ENCODE measurements around the gene PNLIPRP3.
"Not testable (repeated sequence)": the region's sequence is repeated elsewhere in the genome, so short reads cannot be mapped to it uniquely, and the experiment has no call there.

PNLIPRP3 gene

DNA sequence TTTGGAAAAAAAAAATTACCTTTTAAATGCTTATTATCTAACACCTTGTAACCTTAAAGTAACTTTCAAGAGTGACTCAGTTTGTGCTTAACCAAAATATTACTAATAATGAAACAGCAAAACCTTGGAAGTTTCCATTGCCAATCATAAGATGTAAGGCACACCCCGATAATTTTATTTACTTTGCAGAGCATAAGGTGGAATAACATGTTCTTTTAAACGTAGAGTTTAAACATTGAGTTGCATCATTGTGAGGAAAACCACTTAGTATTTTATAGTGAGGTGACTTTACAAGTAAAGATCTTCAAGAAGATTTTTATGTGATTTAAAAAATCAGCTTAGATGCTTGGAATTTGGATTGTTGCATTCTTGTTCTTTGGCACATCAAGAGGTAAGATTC, at the start of gene PNLIPRP3:
PNLIPRP3 (plus strand) TSS at position 177 of the 400 bp plus-strand sequence; CDS start at position 343, 166 bp downstream.
- H3K4me3 ChIP-seq (ENCODE audit: low read depth, low read length): no peak within 1 kb of the TSS
- in situ Hi-C loops (cut with HindIII; ENCODE audit: low sequenced_read_pairs): no loop called here
- TF ChIP-seq, protein P1, sequence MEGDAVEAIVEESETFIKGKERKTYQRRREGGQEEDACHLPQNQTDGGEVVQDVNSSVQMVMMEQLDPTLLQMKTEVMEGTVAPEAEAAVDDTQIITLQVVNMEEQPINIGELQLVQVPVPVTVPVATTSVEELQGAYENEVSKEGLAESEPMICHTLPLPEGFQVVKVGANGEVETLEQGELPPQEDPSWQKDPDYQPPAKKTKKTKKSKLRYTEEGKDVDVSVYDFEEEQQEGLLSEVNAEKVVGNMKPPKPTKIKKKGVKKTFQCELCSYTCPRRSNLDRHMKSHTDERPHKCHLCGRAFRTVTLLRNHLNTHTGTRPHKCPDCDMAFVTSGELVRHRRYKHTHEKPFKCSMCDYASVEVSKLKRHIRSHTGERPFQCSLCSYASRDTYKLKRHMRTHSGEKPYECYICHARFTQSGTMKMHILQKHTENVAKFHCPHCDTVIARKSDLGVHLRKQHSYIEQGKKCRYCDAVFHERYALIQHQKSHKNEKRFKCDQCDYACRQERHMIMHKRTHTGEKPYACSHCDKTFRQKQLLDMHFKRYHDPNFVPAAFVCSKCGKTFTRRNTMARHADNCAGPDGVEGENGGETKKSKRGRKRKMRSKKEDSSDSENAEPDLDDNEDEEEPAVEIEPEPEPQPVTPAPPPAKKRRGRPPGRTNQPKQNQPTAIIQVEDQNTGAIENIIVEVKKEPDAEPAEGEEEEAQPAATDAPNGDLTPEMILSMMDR (IDR thresholded peaks at IDR 0.05; ENCODE audit: low read depth, low read length): no peak
- no peak for DNase-seq (ENCODE audit: low read depth, low spot score)

DNA sequence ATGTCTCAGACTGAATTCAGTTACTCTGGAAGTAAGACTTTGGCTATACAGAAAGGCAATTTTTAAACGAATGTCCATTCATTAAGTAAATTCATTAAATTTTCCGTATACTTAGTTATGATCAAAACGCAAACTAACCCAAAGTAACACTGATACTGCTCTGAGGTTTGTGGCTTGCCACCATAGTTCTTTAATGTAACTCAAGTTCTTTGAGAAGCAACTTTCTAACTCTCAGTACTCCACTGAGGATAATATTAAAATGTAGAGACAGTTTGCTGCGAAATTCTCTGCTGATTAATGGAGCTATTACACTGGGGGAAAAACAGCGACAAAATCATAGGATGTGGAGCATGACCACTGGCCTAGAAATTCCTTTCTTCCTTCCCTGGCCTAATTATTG, 45.4 kb upstream of the PNLIPRP3 start:
- in situ Hi-C loops (cut with HindIII; ENCODE audit: low sequenced_read_pairs): no loop called here
- TF ChIP-seq, protein P1 (IDR thresholded peaks at IDR 0.05; ENCODE audit: low read depth, low read length): no peak
- DNase-seq (ENCODE audit: low read depth, low spot score): no peak
- H3K4me3 ChIP-seq (ENCODE audit: low read depth, low read length): no peak overlapping the region

DNA sequence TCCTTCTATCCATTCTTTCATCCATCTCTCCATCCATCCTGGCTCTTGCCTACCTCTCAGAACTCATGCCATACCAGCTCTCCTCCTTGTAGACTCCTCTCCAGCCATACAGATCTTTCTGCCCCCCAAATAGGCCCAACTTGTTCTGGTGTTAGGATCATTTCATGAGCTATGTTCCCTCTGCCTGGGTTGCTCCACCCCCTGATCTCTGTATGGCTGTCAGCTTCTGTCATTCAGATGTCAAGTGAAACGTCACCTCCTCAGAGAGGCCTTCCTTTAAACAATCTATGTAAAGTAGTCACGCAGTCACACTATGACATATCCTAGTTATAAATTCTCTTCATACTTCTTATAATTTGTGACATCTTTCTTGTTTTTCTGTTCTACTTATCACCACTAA, 42.3 kb upstream of the PNLIPRP3 start:
- DNase-seq (ENCODE audit: low read depth, low spot score): no peak
- TF ChIP-seq, protein P1 (IDR thresholded peaks at IDR 0.05; ENCODE audit: low read depth, low read length): no peak
- no peak overlapping the region for H3K4me3 ChIP-seq (ENCODE audit: low read depth, low read length)
- in situ Hi-C loops (cut with HindIII; ENCODE audit: low sequenced_read_pairs): no loop called here

DNA sequence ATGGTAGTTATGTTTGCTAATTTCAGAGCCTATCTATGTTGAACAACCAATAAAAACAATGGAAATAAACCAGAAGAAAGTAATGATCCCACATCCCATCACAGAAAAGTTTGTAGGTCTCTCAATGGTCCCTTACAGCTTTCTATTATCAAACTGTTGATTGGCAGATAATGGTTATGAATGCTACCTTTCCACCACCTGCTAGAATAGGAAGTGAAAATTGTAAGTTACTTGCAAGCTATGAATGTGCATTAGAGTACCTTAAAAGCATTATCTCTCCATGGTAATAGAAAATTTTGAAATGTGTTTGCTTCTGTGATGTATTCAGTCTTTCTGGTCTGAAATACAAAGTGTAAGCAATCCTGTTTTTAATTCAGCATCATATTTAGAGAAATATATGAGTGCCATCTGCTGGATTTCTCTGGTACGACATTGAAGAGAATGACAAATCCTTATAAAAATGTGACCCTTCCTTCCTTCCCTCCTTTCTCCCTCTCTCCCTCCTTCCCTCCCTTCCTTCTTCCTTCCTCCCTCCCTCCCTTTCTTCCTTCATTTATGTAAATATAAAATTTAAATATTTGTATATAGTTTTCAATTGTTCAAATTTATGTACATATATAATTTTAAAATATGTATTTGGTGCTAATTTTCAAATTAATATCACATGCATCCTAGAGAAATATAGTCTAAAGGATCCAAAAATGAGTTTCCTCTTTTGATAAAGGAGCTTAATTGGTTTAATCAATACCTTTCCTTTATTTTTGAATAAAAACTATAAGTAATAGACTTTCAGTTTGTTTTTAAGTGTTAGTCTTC, 41.4 kb upstream of the PNLIPRP3 start:
- in situ Hi-C loops (cut with HindIII; ENCODE audit: low sequenced_read_pairs): no loop called here
- TF ChIP-seq, protein P1 (IDR thresholded peaks at IDR 0.05; ENCODE audit: low read depth, low read length): peak; percentile 47
- DNase-seq (ENCODE audit: low read depth, low spot score): peak; percentile 45
- no peak overlapping the region for H3K4me3 ChIP-seq (ENCODE audit: low read depth, low read length)

DNA sequence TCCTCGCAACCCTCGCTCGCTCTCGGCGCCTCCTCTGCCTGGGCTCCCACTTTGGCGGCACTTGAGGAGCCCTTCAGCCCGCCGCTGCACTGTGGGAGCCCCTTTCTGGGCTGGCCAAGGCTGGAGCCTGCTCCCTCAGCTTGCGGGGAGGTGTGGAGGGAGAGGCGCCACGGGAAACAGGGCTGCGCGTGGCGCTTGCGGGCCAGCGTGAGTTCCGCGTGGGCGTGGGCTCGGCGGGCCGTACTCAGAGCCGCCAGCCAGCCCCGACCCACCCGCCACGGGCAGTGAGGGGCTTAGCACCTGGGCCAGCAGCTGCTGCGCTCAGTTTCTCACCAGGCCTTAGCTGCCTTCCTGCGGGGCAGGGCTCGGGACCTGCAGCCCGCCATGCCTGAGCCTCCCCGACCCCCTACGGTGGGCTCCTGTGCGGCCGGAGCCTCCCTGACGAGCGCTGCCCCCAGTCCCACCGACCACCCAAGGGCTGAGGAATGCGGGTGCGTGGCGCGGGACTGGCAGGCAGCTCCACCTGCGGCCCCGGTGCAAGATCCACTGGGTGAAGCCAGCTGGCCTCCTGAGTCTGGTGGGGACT, 34.3 kb upstream of the PNLIPRP3 start:
- DNase-seq (ENCODE audit: low read depth, low spot score); in situ Hi-C loops (cut with HindIII; ENCODE audit: low sequenced_read_pairs); H3K4me3 ChIP-seq (ENCODE audit: low read depth, low read length): not testable (repeated sequence)

DNA sequence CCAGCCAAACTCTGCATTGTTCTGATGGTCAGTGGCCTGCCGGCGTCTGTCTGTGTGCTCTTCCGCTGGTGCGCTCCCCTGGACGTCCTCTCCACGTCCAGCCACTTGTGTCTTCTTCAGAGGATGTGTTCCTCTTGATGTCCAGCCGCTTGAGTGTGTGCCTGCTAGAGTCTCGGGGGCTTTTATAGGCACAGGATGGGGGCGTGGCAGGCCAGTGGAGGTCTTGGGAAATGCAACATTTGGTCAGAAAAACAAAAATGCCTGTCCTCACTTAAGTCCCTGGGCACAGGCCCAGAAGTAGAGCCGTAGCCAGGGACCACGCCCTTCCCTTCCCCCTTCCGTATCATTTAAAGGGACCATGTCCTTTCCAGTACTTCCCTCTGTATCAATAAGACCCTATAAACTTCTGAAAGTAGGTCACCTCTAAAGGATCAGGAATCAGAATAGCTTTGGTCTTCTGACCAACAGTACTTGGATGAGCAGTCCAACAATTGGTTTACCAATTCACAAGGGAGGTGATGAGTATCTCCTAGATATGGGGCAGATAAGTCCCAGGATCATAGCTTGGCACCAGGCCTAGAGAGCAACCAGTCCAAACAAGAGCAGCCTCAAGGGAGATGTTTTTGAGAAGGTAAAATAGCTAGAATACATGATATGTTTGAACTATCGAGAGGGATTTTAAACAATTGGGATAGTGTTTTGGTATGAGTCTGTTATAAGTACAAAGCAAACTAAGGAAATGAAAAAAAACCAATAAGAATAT, 32.2 kb upstream of the PNLIPRP3 start:
- H3K4me3 ChIP-seq (ENCODE audit: low read depth, low read length): no peak overlapping the region
- TF ChIP-seq, protein P1 (IDR thresholded peaks at IDR 0.05; ENCODE audit: low read depth, low read length): no peak
- no peak for DNase-seq (ENCODE audit: low read depth, low spot score)
- in situ Hi-C loops (cut with HindIII; ENCODE audit: low sequenced_read_pairs): no loop called here

Measured in astrocyte of the spinal cord (primary cell).